ENCODE data around the gene IL1R1.
"Not testable (repeated sequence)": the region's sequence is repeated elsewhere in the genome, so short reads cannot be mapped to it uniquely, and the experiment has no call there.

The IL1R1 gene

GRCh38 chr2:102141970-102142828 lies at the start of gene IL1R1:
Gene IL1R1 (plus strand): TSS chr2:102142746. CDS start chr2:102157725, 14,979 bp downstream.
- DNase-seq (ENCODE audit: low read depth in 2 of 2), result no peak

GRCh38 chr2:102093662-102094061 lies 48.9 kb upstream of the IL1R1 start:
- DNase-seq (ENCODE audit: low read depth in 2 of 2), result no peak

- no peak for DNase-seq (ENCODE audit: low read depth in 2 of 2)
These were observed 47.6 kb upstream of the IL1R1 start for GRCh38 chr2:102094917-102095316.

- no peak for DNase-seq (ENCODE audit: low read depth in 2 of 2)
These were observed 46.4 kb upstream of the IL1R1 start for GRCh38 chr2:102096103-102096502.

- DNase-seq (ENCODE audit: low read depth in 2 of 2), result no peak
These were observed 43.8 kb upstream of the IL1R1 start for GRCh38 chr2:102098756-102099155.

- no peak for DNase-seq (ENCODE audit: low read depth in 2 of 2)
These were observed 42.8 kb upstream of the IL1R1 start for GRCh38 chr2:102099536-102100298.

- DNase-seq (ENCODE audit: low read depth in 2 of 2), result no peak
These were observed 42.0 kb upstream of the IL1R1 start for GRCh38 chr2:102100371-102101096.

- DNase-seq (ENCODE audit: low read depth in 2 of 2), result no peak
These were observed 41.3 kb upstream of the IL1R1 start for GRCh38 chr2:102101097-102101848.

- no peak for DNase-seq (ENCODE audit: low read depth in 2 of 2)
These were observed 40.5 kb upstream of the IL1R1 start for GRCh38 chr2:102101849-102102635.

GRCh38 chr2:102102636-102102948 lies 40.0 kb upstream of the IL1R1 start:
- DNase-seq (ENCODE audit: low read depth in 2 of 2), result not testable (repeated sequence)

- no peak for DNase-seq (ENCODE audit: low read depth in 2 of 2)
These were observed 39.3 kb upstream of the IL1R1 start for GRCh38 chr2:102103284-102103683.

GRCh38 chr2:102103992-102104871 lies 38.3 kb upstream of the IL1R1 start:
- peak in 1 of 2 donors; percentile 51 for DNase-seq (ENCODE audit: low read depth in 2 of 2)

GRCh38 chr2:102106133-102106556 lies 36.4 kb upstream of the IL1R1 start:
- no peak for DNase-seq (ENCODE audit: low read depth in 2 of 2)

GRCh38 chr2:102106813-102107740 lies 35.5 kb upstream of the IL1R1 start:
- DNase-seq (ENCODE audit: low read depth in 2 of 2), result not testable (repeated sequence)

- DNase-seq (ENCODE audit: low read depth in 2 of 2), result no peak
These were observed 34.8 kb upstream of the IL1R1 start for GRCh38 chr2:102107741-102108070.

- no peak for DNase-seq (ENCODE audit: low read depth in 2 of 2)
These were observed 33.5 kb upstream of the IL1R1 start for GRCh38 chr2:102109016-102109415.

GRCh38 chr2:102110171-102110570 lies 32.4 kb upstream of the IL1R1 start:
- no peak for DNase-seq (ENCODE audit: low read depth in 2 of 2)

- DNase-seq (ENCODE audit: low read depth in 2 of 2), result no peak
These were observed 31.8 kb upstream of the IL1R1 start for GRCh38 chr2:102110596-102111334.

Data from stimulated activated CD4-positive, alpha-beta T cell treated with anti-CD3 and anti-CD28 coated beads, Interleukin-1b, Interleukin-23, amount 100 ng/mL, for 1 hour (primary cell).